CD4-positive, alpha-beta T cell treated with Interferon gamma for 1 hour (primary cell): Measurements from ENCODE around the gene ZFP91.
A peak's percentile ranks its signal among the peaks of the same experiment; 100 is the strongest.
"Not testable (repeated sequence)": the region's sequence is repeated elsewhere in the genome, so short reads cannot be mapped to it uniquely, and the experiment has no call there.

Source experiments
- DNase-seq: peaks from one replicate; pipeline ENCODE4 v3.0.0-alpha.2; 2020

ZFP91 gene, protein sequence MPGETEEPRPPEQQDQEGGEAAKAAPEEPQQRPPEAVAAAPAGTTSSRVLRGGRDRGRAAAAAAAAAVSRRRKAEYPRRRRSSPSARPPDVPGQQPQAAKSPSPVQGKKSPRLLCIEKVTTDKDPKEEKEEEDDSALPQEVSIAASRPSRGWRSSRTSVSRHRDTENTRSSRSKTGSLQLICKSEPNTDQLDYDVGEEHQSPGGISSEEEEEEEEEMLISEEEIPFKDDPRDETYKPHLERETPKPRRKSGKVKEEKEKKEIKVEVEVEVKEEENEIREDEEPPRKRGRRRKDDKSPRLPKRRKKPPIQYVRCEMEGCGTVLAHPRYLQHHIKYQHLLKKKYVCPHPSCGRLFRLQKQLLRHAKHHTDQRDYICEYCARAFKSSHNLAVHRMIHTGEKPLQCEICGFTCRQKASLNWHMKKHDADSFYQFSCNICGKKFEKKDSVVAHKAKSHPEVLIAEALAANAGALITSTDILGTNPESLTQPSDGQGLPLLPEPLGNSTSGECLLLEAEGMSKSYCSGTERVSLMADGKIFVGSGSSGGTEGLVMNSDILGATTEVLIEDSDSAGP

DNA sequence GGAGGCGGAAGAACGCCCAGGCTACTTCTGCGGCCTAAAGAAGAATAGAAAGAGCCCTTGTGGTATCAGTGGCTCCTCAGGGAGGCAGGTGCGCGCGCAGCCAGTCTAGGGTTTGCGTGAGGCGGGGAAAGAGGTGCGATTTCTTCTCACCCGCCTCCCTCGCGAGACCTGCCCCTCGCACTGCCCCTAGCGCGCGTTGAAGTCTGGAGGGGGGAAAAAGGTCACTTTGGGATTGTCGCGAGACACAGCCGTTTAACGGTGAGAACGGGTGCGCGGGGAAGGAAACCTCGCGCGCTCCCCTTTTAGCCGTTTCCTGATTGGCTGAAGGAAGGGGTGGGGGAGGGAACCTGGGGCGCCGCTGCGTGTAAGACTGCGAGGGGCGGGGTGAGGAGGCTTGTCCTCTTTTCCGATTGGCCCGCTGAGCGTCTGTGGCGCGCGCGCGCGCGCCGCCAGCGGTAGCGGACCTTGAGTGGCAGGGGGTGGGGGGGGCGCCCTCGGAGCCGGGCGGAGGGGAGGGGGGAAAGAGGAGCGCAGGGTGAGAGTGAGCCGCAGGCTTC is at the start of gene ZFP91:
TSS of gene ZFP91 (plus strand) at position 429 of the 557 bp plus-strand sequence. CDS start 219 bp downstream, outside the sequence.
- peak; percentile 97 for DNase-seq

DNA sequence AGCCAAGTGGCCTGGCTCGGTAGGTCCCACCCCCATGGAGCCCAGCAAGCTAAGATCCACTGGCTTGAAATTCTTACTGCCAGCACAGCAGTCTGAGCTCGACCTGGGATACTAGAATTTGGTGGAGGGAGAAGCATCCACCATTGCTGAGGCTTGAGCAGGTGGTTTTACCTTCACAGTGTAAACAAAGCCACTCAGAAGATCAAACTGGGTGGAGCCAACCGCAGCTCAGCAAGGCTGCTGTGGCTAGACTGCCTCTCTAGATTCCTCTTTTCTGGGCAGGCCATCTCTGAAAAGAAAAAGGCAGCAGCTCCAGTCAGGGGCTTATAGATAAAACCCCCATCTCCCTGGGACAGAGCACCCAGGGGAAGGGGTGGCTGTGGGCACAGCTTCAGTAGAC is 48.6 kb upstream of the ZFP91 start:
- DNase-seq: peak; percentile 26

DNA sequence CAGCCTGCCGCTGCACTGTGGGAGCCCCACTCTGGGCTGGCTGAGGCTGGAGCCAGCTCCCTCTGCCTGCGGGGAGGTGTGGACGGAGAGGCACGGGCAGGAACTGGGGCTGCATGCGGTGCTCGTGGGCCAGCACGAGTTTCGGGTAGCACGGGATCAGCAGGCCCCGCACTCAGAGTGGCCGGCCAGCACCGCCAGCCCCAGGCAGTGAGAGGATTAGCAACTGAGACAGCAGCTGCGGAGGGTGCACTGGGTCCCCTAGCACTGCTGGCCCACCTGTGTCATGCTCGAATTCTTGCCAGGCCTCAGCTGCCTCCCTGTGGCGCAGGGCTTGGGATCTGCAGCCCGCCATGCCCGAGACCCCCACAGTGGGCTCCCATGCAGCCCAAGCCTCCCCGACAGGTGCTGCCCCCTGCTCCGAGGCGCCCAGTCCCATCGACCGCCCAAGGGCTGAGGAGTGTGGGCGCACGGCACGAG is 47.0 kb upstream of the ZFP91 start:
- no peak for DNase-seq

DNA sequence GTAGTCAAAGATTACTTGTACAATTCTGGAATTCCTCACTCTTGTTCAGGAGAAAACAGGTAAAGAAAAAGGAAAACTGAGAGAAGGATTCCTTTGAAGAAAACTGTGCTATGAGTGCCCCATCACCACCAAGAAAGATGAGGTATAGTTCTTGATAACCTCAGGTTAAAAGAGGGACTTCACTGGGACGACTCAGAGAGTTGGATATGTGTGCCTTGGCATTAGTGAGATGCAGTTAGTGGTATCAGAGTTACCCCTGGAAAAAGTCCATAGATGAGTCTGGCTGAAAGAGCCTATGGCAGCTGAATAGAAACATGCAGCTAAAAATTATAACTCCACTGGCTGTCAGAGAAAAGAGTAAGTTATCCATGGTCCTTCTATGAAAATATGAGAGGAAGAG is 32.0 kb upstream of the ZFP91 start:
- DNase-seq: no peak

DNA sequence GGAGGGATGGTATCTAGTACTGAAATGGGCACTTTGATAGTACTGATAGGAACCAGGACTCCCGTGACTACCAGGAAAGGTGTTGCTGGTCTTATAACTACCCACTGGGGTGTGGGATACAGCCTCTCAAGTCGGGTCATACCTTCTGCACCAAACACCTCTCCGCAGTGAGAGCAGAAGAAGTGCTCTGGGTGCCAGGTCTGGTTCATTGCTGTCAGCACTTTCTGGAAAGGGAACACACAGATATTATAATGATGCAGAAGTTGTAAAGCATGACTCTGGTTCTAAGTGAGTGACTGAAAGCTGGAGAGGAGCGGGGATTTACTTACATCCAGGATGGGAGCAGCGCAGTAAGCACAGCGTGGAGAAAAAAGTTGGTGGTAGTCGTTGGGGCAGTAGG is 29.2 kb upstream of the ZFP91 start:
- no peak for DNase-seq

DNA sequence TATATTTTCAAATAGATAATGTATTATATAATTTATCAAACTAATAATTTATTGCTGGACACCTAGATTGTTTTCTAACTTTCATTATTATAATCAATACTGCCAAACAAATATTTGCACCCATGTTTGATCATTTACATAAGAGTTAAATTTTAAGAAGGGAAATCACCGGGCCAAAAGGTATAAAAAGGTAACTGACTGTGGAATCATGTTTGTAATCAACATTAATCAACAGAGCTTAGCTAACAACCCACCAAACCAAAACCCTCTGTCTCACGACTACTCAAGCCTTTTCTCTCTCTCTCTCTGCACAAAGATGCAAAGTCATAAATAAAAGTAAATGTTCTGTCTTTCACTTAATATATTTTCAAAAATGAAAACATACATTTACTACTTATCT is 18.0 kb upstream of the ZFP91 start:
- DNase-seq: no peak

DNA sequence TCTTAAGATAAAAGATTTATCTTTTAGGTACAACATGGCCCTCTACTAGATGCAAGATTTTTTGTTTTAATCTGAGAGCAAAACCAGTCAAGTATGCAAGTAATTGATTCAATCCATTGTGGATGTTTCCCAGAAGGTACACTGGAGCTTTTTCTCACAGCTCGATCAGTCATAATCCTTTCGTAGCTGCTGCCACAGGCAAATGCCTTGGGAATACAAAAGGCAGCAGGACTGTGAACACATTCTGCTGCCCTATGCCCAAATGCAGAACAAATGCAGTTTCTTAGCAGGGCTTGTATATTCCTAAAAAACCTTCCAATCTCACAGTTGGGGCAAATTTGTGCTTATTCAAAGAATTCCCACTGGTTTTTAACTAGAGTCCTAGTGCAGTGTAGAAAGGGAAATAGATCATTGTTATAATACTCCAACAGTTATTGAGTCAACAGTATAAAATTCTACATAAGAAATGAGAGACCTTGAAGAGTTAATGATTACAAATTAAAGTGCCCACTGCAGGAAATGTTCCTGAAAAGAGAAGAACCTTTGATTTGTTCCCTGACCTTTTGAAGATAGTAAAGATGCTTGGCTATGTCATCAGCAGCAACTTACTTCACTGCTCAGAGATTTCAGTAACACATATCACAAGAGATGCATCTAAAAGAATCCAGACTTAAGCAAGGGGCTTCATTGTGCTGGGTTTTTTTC is 17.3 kb upstream of the ZFP91 start:
- DNase-seq: no peak

DNA sequence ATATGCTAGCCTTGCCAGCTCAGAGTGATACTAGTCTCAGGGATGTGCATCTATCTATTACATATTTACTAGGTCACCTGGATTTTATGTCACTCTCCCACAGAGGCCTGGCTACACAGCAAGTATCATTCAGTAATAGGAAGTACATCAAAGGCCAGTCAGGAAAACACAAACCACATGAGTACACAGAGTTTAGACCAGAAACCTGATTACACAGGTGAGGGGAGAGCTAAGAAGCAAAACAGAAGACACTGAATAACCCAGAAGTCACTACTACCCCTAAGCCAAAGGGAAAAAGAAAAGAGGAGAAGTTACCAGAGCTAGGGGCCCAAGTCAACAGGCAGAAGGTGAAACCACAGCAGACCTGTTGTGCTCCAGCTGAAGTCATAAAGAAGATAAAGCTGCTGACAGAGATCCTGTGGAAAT is 16.5 kb upstream of the ZFP91 start:
- DNase-seq: no peak

DNA sequence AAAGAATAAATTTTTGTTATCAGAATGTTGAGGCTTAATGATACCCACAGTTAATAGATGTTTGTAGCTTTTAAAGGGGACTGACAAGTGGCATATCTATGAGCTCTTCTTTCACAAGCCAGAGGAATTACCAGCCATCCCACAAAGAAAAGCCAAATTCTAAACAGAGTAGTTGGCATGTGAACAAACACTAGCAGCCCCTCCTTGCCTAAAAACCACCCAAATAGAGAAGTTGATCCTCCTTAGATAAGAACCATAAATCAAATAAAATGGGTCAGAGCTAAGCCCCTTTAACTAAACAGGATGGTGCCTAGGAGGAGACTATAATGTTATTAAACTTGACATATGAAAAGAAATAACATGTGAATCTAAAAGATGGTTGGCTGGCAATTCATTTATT is 14.6 kb upstream of the ZFP91 start:
- no peak for DNase-seq

DNA sequence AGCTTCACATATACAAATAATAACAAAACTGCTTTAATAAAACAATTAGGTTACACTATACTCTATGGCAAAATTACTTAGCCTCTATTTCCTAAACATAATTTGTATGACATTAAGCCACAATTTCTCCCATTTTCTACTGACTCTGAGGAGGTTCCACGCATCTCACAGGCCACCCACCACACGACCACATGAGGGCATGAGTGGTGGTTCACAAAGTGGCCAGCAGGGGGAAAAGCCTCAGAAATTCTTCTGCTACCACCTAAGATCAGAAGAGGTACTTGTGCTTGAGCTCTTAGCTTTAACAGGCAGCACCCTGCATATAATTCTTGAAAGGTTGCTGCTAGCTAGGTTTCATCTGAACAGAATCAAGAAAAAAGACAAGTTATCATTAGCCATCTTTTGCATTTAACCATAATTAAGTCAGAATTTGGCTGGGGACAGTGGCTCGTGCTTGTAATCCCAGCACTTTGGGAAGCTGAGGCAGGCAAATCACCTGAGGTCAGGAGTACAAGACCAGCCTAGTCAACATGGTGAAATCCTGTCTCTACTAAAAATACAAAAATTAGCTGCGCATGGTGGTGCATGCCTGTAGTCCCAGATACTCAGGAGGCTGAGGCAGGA is 10.9 kb upstream of the ZFP91 start:
- DNase-seq: peak; percentile 76

DNA sequence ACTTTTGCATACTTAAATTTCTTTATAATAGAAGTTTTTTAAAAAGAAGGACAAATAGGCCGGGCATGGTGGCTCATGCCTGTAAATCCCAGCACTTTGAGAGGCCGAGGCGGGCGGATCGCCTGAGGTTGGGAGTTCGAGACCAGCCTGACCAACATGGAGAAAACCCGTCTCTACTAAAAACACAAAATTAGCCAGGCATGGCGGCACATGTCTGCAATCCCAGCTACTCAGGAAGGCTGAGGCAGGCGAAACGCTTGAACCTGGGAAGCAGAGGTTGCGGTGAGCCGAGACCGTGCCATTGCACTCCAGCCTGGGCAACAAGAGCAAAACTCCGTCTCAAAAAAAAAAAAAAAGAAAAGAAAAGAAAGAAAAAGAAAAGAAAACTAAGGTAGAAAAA is 6.0 kb upstream of the ZFP91 start:
- DNase-seq: not testable (repeated sequence)

DNA sequence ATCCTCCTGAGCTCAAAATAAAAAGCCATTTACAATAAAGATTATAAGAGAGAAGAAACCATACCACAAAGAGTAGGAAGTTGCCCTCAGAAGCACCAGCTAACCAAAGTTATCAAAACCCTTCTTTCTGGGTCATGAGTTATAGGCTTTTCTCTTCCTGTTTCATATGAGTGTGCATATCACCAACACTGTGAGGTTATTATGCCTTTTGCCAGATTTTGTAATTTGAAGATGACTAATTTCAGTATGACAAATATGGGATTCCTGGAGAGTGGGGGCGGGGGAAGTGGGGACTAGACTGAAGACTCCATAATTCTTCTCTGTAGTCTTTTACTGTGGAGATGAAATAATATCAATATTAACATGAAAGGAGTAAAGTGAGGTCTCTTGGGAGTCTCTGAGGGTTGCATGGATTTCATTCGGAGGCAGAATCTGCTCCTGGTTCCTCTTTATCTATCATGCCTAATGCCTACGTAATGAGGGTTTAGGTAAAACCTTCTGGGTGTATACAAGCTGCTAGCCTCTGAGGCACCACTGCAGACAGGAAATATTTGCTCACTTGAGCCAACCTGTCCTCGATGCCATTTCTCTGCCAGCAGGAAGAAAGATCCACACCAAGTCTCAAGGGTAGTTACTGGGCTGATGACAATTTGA is 5.3 kb upstream of the ZFP91 start:
- peak; percentile 61 for DNase-seq

DNA sequence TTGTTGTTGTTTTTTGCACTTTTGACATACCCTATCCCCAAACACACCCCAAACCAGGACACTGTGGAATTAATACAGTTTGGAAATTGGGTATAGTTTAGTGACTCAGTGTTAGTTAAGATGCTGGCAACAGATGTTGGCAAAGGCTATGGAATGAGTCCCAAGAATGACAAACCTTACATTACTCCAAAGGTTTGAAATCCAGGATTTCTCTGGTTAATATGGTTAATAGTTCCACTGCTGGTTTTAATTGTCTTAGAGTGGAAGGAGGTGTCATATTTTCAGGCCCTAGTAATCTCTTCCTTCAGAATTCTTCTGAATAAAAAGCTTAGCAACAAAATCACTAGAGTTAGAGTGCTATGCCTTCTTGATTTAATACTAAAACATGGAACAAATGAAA is 4.0 kb upstream of the ZFP91 start:
- DNase-seq: no peak

DNA sequence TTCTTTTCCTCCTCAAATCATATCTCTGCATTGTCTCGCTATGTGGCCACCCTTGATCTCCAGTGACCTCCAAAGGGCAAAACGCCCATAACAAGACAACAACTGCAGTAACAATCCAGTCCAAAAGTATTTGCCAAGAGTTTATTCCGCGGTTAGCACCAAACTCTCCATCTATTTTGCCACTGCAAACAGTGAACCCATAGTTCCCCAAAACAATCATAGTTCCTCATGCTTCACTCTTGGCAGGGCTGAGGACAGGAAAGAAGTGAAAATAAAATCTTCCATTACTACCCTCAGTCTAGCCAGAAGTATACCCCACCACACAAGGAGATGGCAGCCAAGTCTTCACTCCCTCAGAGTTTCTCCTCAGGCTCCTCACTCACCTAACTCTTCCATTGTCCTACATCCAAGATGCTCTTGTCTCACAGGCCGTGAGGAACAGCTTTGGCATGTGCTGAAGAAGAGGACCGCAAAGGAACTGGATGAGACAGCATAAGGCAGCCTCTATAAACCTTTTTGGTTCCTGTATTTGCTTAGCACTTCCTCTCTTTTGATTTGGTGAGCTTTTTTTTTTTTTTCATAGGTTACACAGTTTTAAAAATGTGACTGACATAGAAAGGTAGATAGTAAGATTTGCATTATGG is 3.4 kb upstream of the ZFP91 start, which contains the start of gene LPXN:
TSS of gene LPXN (minus strand) at position 480 of the 644 bp plus-strand sequence. CDS start at position 396, 84 bp downstream.
- DNase-seq: peak; percentile 67

DNA sequence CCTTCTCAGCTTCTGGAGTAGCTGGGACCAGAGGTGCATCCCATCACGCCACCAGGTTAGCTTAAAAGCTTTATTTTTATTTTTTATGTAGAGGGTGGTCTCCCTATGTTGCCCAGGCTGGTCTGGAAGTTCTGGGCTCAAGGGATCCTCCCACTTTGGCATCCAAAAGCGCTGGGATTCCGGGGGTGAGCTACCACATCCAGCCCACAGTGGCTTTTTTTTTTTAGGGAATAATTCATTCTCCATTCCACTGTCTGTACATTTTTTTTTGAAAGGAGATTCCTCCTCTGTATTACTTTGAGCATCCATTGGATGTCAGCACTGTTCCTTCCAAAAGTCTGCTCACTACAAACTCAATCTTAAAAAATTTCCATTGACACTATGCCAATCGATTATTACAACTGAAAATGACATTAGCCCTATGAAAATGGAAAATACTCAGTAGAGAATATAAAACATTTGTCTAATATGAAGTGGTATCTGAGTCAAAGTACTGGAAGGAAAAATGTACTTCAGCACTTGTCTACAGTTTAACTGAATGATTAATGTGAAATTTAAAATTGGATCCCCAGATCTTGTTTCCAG is 1.9 kb upstream of the ZFP91 start:
- DNase-seq: no peak

DNA sequence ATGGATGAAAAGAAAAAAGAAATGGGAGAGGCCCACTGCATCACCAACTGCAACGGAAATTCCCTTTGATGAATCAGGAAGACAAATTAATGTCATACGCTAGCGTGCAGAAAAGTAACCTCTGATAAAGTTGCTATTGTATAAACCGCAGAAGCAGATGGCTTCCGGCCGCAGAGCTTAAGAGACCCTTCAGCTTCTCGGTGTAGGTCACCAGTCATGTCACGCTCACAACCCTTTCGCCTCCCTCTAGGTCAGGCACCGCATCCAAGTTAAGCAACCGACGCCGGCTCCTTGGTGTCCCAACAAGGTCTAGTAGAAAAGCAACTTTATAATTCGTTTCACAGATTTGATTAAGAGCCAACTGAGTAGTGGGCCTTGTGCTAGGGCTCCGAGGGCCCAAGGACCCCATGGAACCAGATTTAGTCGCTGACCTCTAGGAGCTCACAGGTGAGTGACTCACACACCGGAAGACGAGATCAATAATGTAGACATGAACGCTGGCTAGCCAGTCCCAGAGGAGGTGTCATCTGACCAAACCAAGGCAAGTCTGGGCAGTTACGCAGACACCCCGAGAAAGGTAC is 1.2 kb upstream of the ZFP91 start:
- peak; percentile 87 for DNase-seq

DNA sequence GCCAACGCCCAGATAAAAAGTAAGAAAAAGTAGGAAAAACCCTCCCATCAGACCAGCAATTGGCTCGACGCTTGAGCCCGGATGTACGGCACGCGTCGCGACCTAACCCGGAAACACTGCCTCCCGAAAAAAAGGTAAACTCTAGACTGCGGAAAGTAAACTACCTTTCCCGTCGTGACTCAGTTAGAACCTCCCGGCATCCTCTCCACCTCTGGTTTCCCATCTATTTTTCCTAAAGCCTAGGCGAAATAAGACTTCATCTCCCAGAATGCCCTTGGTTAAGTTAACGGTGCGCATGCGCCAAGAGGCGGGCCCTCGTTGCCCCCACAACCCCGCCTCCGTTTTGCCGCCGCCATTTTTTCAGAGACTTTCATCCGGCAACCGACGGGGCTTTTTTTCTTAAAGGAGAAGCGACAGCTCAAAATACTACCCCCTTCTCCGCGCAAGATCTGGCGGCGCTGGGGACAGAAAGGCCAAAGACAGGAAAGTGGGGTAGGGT is 678 bp upstream of the ZFP91 start:
- peak; percentile 94 for DNase-seq

DNA sequence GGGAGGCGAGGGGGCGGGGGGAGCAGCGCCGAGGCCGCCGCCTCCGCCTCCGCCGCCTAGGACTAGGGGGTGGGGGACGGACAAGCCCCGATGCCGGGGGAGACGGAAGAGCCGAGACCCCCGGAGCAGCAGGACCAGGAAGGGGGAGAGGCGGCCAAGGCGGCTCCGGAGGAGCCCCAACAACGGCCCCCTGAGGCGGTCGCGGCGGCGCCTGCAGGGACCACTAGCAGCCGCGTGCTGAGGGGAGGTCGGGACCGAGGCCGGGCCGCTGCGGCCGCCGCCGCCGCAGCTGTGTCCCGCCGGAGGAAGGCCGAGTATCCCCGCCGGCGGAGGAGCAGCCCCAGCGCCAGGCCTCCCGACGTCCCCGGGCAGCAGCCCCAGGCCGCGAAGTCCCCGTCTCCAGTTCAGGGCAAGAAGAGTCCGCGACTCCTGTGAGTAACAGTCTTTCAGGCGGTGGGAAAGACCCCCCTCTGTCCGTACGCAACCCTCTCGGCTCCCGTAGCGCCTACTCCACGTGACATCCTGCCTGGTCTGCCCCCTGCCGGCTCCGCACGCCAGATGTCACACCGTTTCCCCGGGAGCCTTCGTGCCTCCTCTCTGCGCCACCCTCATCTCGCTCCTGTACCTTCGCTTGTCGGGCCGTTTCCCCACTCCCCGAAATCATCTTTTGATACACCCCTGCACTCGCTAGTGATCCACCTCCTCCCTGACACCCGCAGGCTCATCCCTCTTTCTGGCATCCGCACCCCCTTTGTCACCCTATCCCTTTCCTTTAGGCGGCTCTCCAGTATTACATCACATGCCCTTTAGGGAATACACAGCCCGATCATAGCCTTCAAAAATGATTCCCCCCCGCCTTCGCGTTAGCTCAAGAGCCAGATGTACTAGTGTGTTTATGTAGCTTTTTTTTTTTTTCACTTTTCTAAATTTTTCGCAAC is 598 bp downstream of the ZFP91 start:
- peak; percentile 91 for DNase-seq

DNA sequence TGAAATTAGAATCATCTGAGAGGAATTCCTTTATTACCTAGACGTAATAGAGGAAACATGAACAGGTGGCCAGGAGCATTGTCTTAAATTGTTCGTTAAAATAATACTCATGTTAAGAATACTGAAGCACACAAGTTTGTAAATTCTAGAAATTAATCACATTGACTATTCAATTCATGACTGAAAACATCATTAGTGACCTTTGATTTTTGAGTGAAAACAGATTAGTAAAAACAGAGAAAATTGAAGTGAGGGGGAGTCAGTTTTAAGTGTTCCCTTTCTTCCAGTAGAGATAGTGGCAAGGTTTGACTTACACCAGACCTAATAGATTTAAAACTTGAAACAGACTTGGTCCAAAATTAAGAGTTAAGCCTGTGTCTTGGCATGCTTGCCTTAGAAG is 1.4 kb downstream of the ZFP91 start:
- no peak for DNase-seq

DNA sequence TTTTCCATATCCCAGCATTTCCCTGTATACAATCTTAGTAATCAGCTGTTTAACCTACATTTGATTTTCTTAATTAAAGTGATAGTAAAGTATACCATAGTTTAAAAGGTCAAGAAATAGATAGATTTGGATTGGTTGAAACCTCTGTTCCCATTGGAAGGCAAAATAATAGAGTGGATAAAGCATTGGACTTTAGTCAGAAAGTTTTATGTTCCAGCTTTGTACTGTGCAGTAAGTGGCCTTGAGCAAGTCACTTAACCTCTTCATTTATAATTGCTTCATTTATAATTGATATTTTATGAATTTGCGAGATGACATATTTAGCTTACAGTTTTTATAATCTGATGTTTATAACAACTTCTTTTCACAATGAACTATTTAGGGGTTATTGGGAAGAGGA is 3.6 kb downstream of the ZFP91 start:
- DNase-seq: no peak
